SH-SY5Y (cell line): ENCODE measurements around the gene TSPAN32.

ENCODE experiments used
- GATA2 ChIP-seq: IDR thresholded peaks from 2 replicates; pipeline ENCODE4 v1.6.1; 2011; ENCODE audit warnings: mild to moderate bottlenecking, low read depth, low read length
- GATA3 ChIP-seq: IDR thresholded peaks from 2 replicates; pipeline ENCODE4 v1.6.1; 2011; ENCODE audit warnings: low read depth, mild to moderate bottlenecking, low read length, moderate library complexity

- TF ChIP-seq GATA3 (no peak), GATA2 (no peak)
Observed at GRCh38 chr11:2309251-2310072, 7.6 kb downstream of the TSPAN32 start.
